Measurements from ENCODE around the gene ZC3HAV1.
"Not testable (repeated sequence)": the region's sequence is repeated elsewhere in the genome, so short reads cannot be mapped to it uniquely, and the experiment has no call there.

The ZC3HAV1 gene

DNA sequence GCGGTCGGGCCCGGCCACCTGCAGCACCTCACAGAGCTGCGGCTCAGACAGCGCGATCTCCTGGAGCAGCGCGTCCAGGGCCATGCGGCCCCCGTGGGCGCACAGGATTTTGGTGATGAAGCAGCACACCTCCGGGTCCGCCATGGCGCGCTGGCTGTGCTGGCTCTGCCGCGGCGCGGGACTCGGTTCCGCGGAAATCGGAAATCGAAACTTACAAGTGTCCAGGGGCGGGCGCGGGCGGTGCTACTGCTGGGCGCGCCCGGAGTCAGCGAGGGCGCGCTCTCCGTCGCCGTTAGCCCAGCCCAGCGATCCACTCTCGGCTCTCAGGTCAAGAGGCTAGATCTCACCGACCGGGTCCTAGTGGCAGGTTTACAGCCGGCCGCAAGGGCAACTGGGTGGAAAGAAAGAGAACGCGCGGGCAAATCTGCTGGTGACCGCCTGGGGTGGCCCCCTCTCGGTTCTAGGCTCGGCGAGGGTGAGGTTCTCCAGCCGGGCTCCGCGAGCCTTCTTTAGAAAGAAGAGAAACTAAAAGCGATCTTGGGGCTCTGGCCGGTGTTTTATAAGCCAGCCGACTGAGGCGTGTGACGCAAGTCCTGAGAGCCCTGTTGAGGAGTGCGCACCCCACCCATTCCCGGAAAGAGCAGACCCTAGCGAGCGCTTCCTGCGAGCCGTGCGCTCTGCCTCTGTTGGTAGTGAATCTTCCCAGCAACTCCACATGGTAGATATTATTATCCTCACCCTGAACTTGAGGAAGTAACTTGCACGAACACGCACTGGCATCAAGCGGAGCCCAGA is at the start of gene ZC3HAV1:
Gene ZC3HAV1 (minus strand): TSS at position 533 of the 795 bp plus-strand sequence. CDS start 389 bp downstream, at position 144.
- DNase-seq = peak; percentile 36

DNA sequence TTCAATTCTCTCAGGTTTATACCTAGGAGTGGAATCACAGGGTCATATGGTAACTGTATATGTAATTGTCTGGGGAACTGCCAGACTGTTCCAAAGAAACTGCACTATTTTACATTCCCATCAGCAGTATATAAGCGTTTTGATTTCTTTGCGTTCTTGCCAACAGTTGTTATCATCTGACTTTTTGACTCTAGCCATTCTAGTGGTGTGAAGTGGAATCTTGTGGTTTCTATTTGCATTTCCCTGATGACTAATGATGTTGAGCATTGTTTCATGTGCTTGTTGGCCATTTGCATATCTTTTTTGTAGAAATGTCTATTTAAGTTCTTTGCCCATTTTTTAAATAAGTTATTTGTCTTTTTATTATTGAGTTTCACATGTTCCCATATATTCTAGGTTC is 44.3 kb upstream of the ZC3HAV1 start:
- no peak for DNase-seq

DNA sequence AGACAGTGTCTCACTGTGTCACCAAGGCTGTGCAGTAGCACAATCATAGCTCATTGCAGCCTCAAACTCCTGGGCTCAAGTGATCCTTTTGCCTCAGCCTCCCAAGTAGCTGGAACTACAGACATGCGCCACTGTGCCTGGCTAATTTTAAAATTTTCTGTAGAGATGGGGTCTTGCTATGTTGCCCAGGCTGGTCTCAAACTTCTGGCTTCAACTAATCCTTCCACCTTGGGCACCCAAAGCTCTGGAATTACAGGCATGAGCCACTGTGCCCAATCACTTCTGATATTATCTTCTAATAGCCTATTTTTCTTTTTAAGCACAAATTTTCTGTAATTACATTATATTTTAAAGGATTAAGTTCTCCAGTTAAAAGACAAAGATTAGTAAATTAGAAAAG is 42.6 kb upstream of the ZC3HAV1 start:
- no peak for DNase-seq

DNA sequence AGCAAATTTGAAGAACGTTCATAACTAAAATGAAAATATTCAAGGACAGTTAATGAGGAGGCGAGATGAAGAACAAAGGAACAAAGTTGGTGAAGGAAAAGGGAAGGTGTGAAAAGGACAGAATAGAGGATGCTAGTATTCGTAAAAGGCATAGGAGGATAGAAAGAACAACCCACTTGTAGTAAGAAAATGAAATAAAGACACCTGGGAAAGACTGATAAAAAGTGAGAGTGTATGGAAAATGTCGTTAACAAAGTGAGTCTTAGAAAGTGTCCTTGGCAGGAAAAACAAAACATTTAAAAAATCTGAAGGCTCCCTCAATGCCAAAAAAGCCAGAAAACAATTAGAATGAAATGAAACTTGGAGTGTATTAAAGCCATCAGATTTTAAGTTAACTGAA is 29.6 kb upstream of the ZC3HAV1 start:
- DNase-seq = no peak

GRCh38 chr7:139133335-139134139 is 24.0 kb upstream of the ZC3HAV1 start:
- DNase-seq = peak; percentile 73

DNA sequence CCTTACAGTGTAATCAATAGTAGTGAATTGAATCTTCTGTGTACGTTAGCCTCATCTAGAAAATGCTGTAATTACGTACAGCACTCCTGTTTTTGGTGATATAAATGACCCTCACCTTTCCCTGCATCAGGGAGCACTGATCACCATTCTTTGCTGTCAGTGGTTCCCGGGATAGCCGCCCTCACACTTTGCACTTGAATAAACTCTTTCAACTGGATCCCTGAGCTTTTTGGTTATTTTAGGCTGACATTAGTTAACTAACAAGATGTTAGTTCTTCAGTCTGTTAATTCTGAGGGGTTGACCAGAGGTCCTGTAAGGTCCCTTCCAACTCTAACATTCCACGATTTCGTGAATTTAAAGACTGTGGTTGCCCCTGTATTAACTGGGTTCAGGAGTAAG is 23.4 kb upstream of the ZC3HAV1 start:
- DNase-seq = no peak

DNA sequence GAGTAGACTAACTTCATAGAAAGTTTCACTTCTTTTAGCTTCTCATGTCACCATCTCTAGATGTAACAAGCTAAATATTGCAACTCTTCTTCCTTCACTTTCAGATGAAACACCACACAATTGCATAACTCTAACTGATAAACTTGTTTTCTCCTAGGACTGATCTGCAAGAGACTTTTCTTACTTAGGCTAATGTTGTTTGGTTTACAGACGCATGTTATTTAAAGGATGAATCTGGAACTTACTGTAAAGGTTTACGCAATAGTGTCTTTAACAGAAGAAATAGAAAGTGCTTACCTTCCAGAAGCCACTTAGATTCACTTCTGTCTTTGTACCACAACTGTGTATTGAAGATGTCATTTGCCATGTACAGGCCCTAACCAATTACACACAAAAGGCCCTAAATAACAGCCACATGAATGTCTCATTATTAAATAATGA is 22.1 kb upstream of the ZC3HAV1 start:
- no peak for DNase-seq

DNA sequence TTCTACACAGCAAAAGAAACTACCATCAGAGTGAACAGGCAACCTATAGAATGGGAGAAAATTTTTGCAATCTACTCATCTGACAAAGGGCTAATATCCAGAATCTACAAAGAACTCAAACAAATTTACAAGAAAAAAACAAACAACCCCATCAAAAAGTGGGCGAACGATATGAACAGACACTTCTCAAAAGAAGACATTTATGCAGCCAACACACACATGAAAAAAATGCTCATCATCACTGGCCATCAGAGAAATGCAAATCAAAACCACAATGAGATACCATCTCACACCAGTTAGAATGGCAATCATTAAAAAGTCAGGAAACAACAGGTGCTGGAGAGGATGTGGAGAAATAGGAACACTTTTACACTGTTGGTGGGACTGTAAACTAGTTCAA is 20.3 kb upstream of the ZC3HAV1 start:
- not testable (repeated sequence) for DNase-seq

- no peak for DNase-seq
Observed at GRCh38 chr7:139127648-139128047, 18.1 kb upstream of the ZC3HAV1 start.

GRCh38 chr7:139125657-139126056 is 16.1 kb upstream of the ZC3HAV1 start:
- DNase-seq = no peak

GRCh38 chr7:139124995-139125394 is 15.5 kb upstream of the ZC3HAV1 start:
- DNase-seq = not testable (repeated sequence)

- no peak for DNase-seq
Observed at GRCh38 chr7:139124084-139124914, 14.8 kb upstream of the ZC3HAV1 start.

DNA sequence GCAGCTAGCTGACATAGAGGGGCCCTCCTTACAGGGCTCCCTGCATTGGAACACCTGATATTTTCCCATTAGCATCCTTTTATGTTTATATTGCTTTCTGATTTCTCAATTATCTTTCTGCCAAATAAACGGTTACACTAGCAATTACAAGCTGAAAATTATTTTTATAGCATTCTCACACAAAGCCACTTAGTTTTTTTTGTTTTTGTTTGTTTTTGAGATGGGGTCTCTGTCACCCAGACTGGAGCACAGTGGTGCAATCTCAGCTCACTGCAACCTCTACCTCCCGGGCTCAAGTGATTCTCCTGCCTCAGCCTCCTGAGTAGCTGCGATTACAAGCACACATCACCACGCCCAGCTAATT is 9.9 kb upstream of the ZC3HAV1 start:
- no peak for DNase-seq

- DNase-seq = no peak
Observed at GRCh38 chr7:139118805-139119485, 9.4 kb upstream of the ZC3HAV1 start.

DNA sequence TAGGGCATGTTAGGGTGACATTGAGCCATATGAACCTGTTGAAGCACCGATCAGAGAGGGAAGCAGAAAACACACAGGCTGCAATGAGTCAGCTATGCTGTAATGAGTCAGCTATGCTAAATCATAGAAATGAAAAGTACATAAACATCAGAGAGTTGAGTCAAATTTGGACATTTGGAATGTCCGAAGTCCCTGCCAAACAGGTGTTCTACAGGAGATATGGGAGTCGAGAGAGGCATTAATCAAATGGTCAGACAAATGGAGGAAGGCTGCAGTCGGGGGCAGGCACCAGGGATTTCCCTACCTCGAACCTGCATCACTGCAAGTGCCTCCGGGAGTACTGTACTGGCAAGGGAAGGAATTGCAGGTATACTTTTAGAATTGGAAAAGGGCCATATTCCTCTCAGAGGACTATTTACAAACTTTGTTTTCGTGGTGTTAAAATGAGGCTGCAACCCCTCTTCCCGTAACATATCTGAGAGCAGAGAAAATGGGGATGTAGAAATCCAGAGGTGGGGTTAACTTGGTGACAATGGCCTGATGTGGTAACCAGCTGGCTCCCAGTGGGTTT is 8.8 kb upstream of the ZC3HAV1 start:
- no peak for DNase-seq

DNA sequence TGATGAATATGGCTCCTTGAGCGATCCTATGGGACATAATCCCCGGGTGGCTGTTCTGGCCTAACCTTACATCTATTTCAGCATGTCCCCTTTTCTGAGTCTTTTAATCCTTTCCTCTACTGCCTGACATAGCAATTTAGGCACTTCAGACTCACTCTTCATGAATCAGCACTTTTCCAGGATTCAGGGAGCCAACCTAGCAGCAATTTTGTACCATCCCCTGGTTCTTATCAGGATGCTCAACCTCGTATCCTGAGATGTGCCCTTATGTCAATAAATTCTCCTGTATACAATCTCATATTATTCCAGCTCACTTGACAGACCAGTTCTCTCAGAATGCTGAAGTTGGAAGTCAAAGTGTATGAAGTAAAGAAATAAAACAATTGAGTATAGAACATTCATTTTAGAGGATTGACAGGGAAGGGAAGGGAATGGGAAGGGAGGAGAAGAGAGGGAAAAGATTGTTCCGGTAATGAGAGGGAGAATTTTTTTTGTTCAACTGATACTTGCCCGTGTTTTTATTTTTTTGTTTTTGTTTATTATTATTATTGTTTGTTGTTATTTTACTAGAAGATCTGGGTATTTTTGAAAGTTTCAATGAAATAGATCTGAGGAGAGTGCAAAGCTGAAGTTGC is 8.2 kb upstream of the ZC3HAV1 start:
- no peak for DNase-seq

DNA sequence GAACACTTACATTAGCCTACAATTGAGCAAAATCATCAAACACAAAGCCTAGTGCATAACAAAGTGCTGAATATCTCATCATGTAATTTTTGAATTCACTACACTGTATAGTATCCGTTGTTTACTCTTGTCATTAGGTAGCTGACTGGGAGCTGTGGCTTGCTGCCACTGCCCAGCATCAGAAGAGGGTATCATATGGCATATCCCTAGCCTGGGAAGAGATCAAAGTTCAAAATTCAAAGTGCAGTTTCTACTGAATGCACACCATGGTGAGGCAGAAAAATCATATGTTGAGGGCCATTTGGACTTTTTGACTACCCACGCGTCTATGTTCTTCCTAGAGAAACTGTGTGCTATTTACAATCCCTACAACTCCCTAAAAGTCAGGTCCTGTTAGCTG is 7.5 kb upstream of the ZC3HAV1 start:
- DNase-seq = no peak

GRCh38 chr7:139115104-139115503 is 5.6 kb upstream of the ZC3HAV1 start:
- no peak for DNase-seq

GRCh38 chr7:139114585-139114984 is 5.1 kb upstream of the ZC3HAV1 start:
- DNase-seq = no peak

- DNase-seq = no peak
Observed at GRCh38 chr7:139114018-139114417, 4.5 kb upstream of the ZC3HAV1 start.

DNA sequence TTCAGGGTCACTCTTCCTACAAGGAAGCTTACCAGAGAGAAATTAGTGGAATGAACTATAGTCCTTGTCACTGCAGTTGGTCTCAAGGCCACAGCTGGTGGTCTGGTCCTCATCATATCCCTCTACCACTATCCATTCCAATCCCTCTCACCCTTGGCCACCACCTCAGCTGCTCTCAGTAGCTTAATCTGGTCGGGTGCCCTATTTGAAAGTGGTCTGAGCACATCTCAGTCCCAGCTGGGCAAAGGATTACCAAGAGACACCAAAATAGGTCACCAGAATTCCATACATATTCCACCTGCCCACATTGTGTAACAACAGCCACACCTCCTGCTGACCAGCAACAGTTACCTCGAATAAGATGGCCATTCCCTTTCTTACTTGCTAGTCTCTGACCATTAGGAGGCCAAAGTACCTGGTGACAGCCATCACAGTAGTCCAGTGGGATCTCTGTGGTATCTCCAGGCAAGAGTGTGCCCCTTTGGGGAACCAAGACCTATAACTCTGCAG is 3.3 kb upstream of the ZC3HAV1 start:
- no peak for DNase-seq

- no peak for DNase-seq
Observed at GRCh38 chr7:139112316-139112715, 2.8 kb upstream of the ZC3HAV1 start.
